NCI-H510A treated with DMSO at 0.1 percent for 48 hours (cell line): ENCODE data around the gene OPN5.
"Not testable (repeated sequence)": the region's sequence is repeated elsewhere in the genome, so short reads cannot be mapped to it uniquely, and the experiment has no call there.

Source experiments
- DNase-seq: peaks from one replicate; lab custom pipeline; 2025; lab: John Stamatoyannopoulos, UW

The OPN5 gene

GRCh38 chr6:47781732-47782131 is at the start of gene OPN5:
TSS of gene OPN5 (plus strand) at chr6:47782032. CDS start at chr6:47782067, 35 bp downstream.
- DNase-seq, result no peak

GRCh38 chr6:47733879-47734558 is 47.8 kb upstream of the OPN5 start:
- DNase-seq, result peak; percentile 15

GRCh38 chr6:47734831-47735481 is 46.9 kb upstream of the OPN5 start:
- DNase-seq, result no peak

GRCh38 chr6:47736083-47736700 is 45.6 kb upstream of the OPN5 start:
- DNase-seq, result no peak

GRCh38 chr6:47737406-47737805 is 44.4 kb upstream of the OPN5 start:
- no peak for DNase-seq

- DNase-seq, result no peak
These were observed 41.1 kb upstream of the OPN5 start for GRCh38 chr6:47740714-47741113.

- no peak for DNase-seq
These were observed 40.0 kb upstream of the OPN5 start for GRCh38 chr6:47741807-47742206.

- DNase-seq, result no peak
These were observed 38.1 kb upstream of the OPN5 start for GRCh38 chr6:47743744-47744143.

- DNase-seq, result not testable (repeated sequence)
These were observed 36.6 kb upstream of the OPN5 start for GRCh38 chr6:47745269-47745668.

GRCh38 chr6:47749757-47750156 is 32.1 kb upstream of the OPN5 start:
- DNase-seq, result no peak

GRCh38 chr6:47752801-47753200 is 29.0 kb upstream of the OPN5 start:
- no peak for DNase-seq

GRCh38 chr6:47759364-47759763 is 22.5 kb upstream of the OPN5 start:
- no peak for DNase-seq

- DNase-seq, result no peak
These were observed 19.3 kb upstream of the OPN5 start for GRCh38 chr6:47762502-47762901.

GRCh38 chr6:47766445-47766844 is 15.4 kb upstream of the OPN5 start:
- no peak for DNase-seq

- DNase-seq, result no peak
These were observed 14.7 kb upstream of the OPN5 start for GRCh38 chr6:47767102-47767501.

GRCh38 chr6:47769982-47770381 is 11.8 kb upstream of the OPN5 start:
- DNase-seq, result no peak

GRCh38 chr6:47772359-47772758 is 9.5 kb upstream of the OPN5 start:
- no peak for DNase-seq

GRCh38 chr6:47773005-47773404 is 8.8 kb upstream of the OPN5 start:
- no peak for DNase-seq

- DNase-seq, result peak; percentile 73
These were observed 1.1 kb upstream of the OPN5 start for GRCh38 chr6:47780510-47781356.

GRCh38 chr6:47785182-47785581 is 3.4 kb downstream of the OPN5 start:
- DNase-seq, result no peak

GRCh38 chr6:47787620-47788497 is 6.0 kb downstream of the OPN5 start:
- peak; percentile 83 for DNase-seq
